Activated CD8-positive, alpha-beta memory T cell treated with anti-CD3 and anti-CD28 coated beads, Interleukin-2, amount 50 U/mL, for 1 hour (primary cell): ENCODE measurements around the gene IRGC.
"Not testable (repeated sequence)": the region's sequence is repeated elsewhere in the genome, so short reads cannot be mapped to it uniquely, and the experiment has no call there.

Experiments used
- DNase-seq: peaks from one replicate; pipeline ENCODE4 v3.0.0-alpha.2; 2020; ENCODE audit errors: extremely low read depth

The IRGC gene

DNA sequence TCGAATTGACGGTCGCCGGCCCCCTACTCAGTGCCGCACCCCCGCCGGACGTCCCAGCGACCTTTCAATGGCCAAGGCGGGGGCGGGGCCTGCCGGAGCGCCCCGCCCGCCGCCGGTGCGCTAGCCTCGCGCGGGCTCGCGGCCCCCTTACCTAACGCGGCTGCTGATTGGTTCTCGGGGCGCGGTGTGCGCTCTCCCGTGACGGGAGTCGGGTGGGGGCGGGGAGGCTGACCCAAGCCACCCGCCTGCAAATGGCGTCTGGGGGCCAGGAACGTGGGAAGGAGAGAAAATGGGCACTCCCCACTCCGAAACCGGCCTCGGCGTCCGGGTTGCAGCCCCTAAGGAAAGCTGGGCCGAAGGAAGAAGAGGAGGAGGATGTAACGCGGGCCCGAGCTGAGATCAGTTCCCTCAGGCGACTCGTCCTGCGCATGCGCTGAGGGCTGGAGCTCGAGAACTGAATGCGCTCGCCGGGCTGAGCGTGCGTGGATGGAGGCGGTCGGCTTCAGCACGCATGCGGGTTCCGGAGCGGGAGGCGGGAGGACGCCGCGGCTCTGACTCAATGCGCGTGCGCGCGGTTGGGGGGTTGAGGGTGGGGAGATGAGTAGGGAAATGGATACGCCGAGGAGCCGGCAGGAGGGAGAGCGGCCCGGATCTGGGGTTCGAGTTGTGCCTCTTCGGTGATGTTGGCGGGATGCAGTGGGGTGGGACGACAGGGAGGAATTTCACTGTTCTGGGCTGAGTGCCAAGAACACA, 38.8 kb downstream of the IRGC start, which contains the start of gene SMG9:
Gene SMG9, minus strand, starts transcription at position 460 of the 753 bp plus-strand sequence. CDS start 4,221 bp downstream, outside the sequence.
- DNase-seq = peak; percentile 95

GRCh38 chr19:43755256-43755801, 39.5 kb downstream of the IRGC start:
- DNase-seq = no peak

GRCh38 chr19:43759515-43759914, 43.6 kb downstream of the IRGC start:
- no peak for DNase-seq

DNA sequence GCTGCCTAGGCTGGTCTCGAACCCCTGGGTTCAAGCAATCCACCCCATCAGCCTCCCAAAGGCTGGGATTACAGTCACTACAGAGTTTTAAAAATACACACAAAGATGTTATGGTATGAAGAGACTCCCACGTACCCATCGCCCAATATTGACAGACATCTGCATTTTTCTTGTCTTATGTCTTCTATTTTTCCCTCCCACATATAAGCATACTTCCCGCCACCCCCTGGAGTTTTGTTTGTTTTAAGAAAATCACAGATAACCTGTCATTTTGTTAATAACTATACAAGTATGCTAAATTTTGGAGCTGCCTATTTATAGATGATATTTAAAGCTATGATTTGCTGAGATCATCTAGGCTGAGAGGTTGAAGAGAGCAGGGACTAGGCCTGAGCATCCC, 45.1 kb downstream of the IRGC start:
- no peak for DNase-seq

DNA sequence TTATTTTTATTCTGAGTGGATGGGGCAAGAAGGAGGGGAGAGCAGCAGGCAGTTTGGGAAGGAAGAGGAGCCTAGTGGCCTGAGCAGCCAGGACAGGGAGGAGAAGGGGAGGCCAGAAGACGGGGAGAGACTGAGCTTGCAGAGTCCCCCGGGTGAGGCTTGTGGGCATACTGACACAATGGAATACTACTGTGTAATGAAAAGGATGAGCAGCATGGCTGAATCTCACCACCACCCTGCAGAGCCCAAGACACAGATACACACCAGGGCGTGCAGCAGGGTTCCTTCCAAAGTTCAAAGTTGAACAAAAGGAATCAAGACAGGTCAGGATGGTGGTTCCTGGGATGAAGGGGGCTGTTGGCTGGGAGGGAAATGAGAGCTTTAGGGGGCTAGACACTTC, 46.9 kb downstream of the IRGC start:
- no peak for DNase-seq

GRCh38 chr19:43763473-43763939, 47.6 kb downstream of the IRGC start:
- DNase-seq = no peak

GRCh38 chr19:43764684-43765083, 48.8 kb downstream of the IRGC start:
- not testable (repeated sequence) for DNase-seq

GRCh38 chr19:43765109-43765876, 49.4 kb downstream of the IRGC start:
- no peak for DNase-seq

DNA sequence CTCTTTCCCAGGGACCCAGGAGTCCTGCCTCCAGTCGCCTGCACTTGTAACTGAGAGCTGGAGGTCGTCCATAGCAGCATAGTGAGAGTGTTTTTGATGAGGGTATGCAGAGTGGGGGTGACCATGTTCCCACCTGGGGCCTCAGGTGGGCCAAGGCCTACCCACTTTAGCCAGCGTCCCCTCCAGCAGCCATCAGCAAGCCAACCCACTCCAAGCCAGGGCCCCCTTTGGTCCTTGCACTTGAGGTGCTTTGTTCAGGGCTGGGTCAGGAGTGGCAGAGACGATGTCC, 50.8 kb downstream of the IRGC start:
- DNase-seq = no peak

DNA sequence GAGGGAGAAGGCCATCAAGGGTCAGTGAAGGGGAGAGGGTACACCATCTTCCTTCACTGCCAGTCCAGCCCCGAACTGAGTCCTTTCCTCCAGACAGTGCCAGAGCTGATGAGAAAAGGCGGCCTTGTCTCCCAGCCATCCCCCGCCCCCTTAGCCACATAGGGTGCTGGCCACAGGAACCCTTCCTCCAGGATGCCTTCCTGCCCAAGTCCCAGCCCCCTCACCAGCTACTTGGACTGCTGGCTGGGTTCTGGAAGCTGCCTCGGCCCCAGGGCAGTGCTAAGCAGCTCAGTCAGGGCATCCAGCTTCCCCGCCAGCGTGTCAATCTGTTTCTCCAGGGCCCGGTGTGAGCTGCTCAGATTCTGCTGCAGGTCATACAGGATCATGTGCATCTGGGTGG, 51.4 kb downstream of the IRGC start:
- no peak for DNase-seq

DNA sequence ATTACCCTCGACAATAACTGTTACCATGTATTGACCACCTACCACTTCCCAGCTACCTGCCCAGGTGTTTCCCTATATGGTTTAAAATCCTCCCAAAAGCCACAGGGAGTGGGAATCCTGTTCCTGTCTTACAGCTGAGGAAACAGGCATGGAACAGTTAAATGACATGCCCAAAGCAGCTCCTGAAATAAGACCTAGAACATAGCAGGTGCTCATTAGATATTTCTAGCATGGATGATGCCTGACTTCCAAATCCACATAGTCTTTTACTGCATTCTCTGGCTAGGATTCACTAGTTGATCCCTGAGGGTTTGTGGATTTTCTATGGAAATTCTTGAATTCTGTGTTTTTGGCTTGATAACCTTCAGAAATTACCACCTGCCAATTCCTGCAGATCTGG, 51.9 kb downstream of the IRGC start:
- no peak for DNase-seq

GRCh38 chr19:43768273-43769050, 52.6 kb downstream of the IRGC start:
- no peak for DNase-seq

DNA sequence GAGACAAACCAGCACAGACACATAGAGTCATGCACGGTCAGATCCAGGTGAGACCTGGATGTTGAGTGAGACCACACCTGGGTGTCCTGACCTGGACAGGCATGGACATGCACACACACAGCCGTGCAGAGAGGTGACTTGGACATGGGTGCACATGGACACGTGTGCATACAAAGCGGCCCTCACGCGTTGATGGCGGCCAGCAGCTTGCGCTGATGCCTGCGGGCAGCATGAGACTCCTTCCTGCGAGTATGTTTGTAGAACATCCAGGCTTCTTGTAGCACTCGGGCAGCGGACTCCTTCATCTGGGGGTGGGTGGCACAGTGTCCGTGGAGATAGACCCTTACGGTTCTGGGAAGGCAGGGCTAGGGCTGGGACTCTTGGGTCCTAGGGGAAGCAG, 53.4 kb downstream of the IRGC start:
- DNase-seq = no peak
